Measurements from ENCODE around the gene TMEM243. TPM values are rescaled to one million over a fixed set of nuclear protein-coding genes. Genes with fewer than 3 reads are reported as not detected.

Gene TMEM243
- total and polyA plus RNA-seq, 8 donors, result 13.4 to 23.1 (median 15.2) TPM

DNA sequence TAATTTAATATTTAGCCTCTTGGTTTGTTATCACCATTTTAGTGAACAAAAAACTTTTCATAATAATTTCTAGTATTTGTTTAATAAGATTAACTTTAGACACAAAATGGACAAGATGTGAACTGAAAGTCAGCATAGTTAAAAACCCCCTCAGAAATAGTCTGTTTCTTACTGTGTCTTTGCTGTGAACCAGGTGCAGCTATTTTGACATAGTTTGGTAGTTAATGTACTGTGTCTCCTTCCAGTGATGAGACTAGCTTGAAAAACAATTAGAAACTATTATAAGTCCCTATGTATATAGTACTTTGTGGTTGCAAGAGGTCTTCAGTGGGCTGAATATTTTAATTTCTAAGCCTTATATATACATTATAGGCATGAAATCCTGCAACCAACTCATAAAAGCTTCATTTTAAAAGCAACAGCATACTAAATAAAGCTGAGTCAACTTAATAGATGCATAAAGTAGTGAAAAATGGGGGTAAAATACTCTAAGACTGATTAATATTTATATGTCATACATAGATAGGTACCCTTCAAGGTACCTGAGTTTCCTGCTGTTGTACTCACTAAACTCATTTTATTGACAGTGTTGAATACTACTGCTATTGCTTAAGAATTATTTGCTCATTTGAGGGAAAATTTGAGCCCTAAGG lies 48.1 kb downstream of the TMEM243 start:
- intact Hi-C loops (cut with DNase I), result no loop called here
- Histone ChIP-seq H3K4me1 (no peaks in the 10 kb centered on the region), H3K36me3 (peaks cover 0 to 64% (median 3%) of the 10 kb centered on the region in 3 donors), H3K4me3 (no peak overlapping the region), H3K27me3 (no peaks in the 10 kb centered on the region), H3K27ac (no peak overlapping the region), H3K9me3 (no peaks in the 10 kb centered on the region)
- TF ChIP-seq, protein P1, sequence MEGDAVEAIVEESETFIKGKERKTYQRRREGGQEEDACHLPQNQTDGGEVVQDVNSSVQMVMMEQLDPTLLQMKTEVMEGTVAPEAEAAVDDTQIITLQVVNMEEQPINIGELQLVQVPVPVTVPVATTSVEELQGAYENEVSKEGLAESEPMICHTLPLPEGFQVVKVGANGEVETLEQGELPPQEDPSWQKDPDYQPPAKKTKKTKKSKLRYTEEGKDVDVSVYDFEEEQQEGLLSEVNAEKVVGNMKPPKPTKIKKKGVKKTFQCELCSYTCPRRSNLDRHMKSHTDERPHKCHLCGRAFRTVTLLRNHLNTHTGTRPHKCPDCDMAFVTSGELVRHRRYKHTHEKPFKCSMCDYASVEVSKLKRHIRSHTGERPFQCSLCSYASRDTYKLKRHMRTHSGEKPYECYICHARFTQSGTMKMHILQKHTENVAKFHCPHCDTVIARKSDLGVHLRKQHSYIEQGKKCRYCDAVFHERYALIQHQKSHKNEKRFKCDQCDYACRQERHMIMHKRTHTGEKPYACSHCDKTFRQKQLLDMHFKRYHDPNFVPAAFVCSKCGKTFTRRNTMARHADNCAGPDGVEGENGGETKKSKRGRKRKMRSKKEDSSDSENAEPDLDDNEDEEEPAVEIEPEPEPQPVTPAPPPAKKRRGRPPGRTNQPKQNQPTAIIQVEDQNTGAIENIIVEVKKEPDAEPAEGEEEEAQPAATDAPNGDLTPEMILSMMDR (IDR thresholded peaks at IDR 0.05), result no peak
- FAIRE-seq (no peak), ATAC-seq (no peak), DNase-seq (no peak)

- WGBS, 2 donors, result 92 to 94% methylated on average over 3 of the region's 3 CpGs
- intact Hi-C loops (cut with DNase I), result no loop called here
- Histone ChIP-seq H3K4me3 (no peak overlapping the region), H3K27ac (no peak overlapping the region), H3K36me3 (peaks cover 0 to 68% (median 3%) of the 10 kb centered on the region in 3 donors), H3K9me3 (no peaks in the 10 kb centered on the region), H3K4me1 (no peaks in the 10 kb centered on the region), H3K27me3 (no peaks in the 10 kb centered on the region)
- TF ChIP-seq, protein P1 (IDR thresholded peaks at IDR 0.05), result no peak
- DNase-seq (no peak), ATAC-seq (no peak), FAIRE-seq (no peak)
These were observed 48.7 kb downstream of the TMEM243 start for GRCh38 chr7:87170828-87171227.

DNA sequence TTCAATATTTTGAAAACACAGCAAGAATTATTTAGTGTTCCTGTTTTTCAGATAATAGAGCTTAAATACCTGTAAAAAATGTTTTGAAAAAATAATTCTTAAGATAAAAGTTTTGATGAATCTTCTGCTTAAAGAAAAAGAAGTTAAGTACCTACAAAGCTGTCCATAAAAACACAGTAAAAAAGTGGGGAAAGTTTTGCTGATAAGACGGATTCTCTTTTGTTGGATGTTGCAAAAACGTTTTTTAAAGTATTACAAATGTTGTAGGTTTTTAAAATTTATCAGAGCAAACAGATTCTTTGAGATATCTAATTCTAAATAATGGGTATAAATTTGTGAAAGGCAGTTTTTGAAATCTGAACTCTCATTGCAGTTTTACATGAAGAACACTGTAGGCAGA lies 55.1 kb downstream of the TMEM243 start:
- 63 to 71% methylated on average over 2 of the region's 2 CpGs for WGBS, 2 donors
- no peak overlapping the region for H3K4me3 ChIP-seq
- ATAC-seq (no peak), FAIRE-seq (no peak), DNase-seq (no peak)
- intact Hi-C loops (cut with DNase I), result no loop called here
- H3K27ac ChIP-seq, result no peak overlapping the region
- H3K4me1 ChIP-seq, result peaks cover 0 to under 1% (median 0%) of the 10 kb centered on the region in 3 donors
- TF ChIP-seq, protein P1 (IDR thresholded peaks at IDR 0.05), result no peak
- no peaks in the 10 kb centered on the region for H3K27me3 ChIP-seq
- H3K9me3 ChIP-seq, result no peaks in the 10 kb centered on the region
- H3K36me3 ChIP-seq, result peaks cover 0 to 13% (median 0%) of the 10 kb centered on the region in 3 donors

DNA sequence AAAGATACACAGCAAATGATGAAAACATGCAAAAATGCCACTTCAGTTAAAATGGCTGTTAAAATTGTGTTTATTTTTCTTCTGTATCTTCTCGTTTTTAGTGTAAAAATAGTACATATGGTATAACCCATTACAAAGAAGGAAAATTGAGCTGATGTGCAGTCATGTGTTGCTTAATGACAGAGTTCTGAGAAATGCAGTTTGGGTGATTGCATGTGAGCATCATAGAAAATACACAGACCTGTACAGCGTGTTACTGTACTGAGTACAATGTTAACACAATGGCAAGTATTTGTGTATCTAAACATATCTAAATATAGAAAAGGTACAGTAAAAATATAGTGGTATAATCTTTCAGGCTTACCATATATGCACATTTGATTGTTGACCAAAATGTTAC lies 60.0 kb downstream of the TMEM243 start:
- H3K36me3 ChIP-seq, result no peaks in the 10 kb centered on the region
- peaks cover 0 to 34% (median 14%) of the 10 kb centered on the region in 3 donors for H3K4me1 ChIP-seq
- no peak overlapping the region for H3K4me3 ChIP-seq
- H3K9me3 ChIP-seq, result no peaks in the 10 kb centered on the region
- TF ChIP-seq, protein P1 (IDR thresholded peaks at IDR 0.05), result no peak
- no peaks in the 10 kb centered on the region for H3K27me3 ChIP-seq
- intact Hi-C loops (cut with DNase I), result no loop called here
- ATAC-seq, result no peak
- 73 to 78% methylated on average over 2 of the region's 2 CpGs for WGBS, 2 donors
- no peak for FAIRE-seq
- H3K27ac ChIP-seq, result no peak overlapping the region
- DNase-seq, result no peak

DNA sequence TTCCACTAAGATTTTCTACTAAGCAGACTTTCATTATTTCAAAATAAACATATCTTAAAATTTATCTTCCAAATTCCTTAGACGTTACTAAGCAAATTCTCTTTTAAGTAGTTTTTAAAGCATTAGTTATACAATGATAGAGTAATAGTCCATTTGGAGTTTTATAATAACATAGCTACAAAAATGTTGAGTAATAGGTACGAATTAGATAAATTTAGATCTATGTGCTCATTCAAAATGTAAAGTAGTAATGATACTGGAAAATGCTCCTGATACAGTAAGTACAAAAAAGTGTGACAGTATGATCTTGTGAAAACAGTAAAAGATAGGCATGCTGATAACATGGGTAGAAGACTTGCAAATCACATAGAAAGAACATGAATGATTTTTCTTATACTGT lies 62.8 kb downstream of the TMEM243 start:
- Histone ChIP-seq H3K4me3 (no peak overlapping the region), H3K36me3 (no peaks in the 10 kb centered on the region), H3K27me3 (no peaks in the 10 kb centered on the region), H3K27ac (no peak overlapping the region), H3K9me3 (no peaks in the 10 kb centered on the region), H3K4me1 (peaks cover 0 to 44% (median 23%) of the 10 kb centered on the region in 3 donors)
- FAIRE-seq (no peak), DNase-seq (no peak), ATAC-seq (no peak)
- intact Hi-C loops (cut with DNase I), result no loop called here
- WGBS, 2 donors, result 53 to 56% methylated on average over 2 of the region's 2 CpGs
- TF ChIP-seq, protein P1 (IDR thresholded peaks at IDR 0.05), result no peak
